ENCODE results near the gene NTRK2.

Gene NTRK2

DNA sequence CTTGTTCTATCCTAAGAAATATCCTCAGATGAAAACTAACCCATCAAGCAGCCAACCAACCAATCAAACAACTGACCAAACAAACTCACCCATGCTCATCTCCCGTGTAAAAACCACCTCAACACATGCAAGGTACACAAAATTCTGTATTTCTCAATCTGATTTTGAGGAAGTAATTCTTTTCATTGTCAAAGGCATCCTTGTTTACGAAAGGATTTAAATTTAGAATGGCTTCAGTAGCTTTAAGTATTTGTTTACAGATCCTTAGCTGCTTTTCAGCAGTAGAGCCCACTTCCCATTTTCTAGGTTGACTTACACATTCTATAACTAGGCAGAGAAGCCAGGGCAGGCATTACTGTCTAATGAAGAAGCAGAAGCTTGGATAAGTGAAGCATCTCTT lies 78.6 kb downstream of the NTRK2 start:
- Histone ChIP-seq H3K4me3 (ENCODE audit: low read depth, low read length, poor library complexity, severe bottlenecking) (no peak overlapping the region), H3K9ac (ENCODE audit: low read length) (no peak overlapping the region), H3K27me3 (ENCODE audit: insufficient read depth, low read length) (no peaks in the 10 kb centered on the region), H3K9me2 (ENCODE audit: low read depth, low read length) (no peaks in the 10 kb centered on the region), H3K36me3 (ENCODE audit: insufficient read depth, low read length) (no peaks in the 10 kb centered on the region), H4K20me1 (ENCODE audit: insufficient read depth, low read length) (no peaks in the 10 kb centered on the region), H3K4me1 (ENCODE audit: insufficient read depth, low read length, severe bottlenecking) (no peaks in the 10 kb centered on the region), H3K4me2 (ENCODE audit: low read length) (no peak overlapping the region), H3F3A (ENCODE audit: insufficient read depth, low read length) (no peaks in the 10 kb centered on the region), H2AFZ (ENCODE audit: low read length) (no peak overlapping the region), H3K27ac (ENCODE audit: low read depth, low read length, poor library complexity, severe bottlenecking) (no peak overlapping the region), H3K79me2 (ENCODE audit: insufficient read depth, low read length) (no peaks in the 10 kb centered on the region), H3K9me3 (ENCODE audit: low read length) (no peaks in the 10 kb centered on the region)
- TF ChIP-seq EZH2 (IDR thresholded peaks at IDR 0.05; ENCODE audit: borderline replicate concordance, low read length): no peak
- TF ChIP-seq, protein P1, sequence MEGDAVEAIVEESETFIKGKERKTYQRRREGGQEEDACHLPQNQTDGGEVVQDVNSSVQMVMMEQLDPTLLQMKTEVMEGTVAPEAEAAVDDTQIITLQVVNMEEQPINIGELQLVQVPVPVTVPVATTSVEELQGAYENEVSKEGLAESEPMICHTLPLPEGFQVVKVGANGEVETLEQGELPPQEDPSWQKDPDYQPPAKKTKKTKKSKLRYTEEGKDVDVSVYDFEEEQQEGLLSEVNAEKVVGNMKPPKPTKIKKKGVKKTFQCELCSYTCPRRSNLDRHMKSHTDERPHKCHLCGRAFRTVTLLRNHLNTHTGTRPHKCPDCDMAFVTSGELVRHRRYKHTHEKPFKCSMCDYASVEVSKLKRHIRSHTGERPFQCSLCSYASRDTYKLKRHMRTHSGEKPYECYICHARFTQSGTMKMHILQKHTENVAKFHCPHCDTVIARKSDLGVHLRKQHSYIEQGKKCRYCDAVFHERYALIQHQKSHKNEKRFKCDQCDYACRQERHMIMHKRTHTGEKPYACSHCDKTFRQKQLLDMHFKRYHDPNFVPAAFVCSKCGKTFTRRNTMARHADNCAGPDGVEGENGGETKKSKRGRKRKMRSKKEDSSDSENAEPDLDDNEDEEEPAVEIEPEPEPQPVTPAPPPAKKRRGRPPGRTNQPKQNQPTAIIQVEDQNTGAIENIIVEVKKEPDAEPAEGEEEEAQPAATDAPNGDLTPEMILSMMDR (IDR thresholded peaks at IDR 0.05; ENCODE audit: low read length): no peak

DNA sequence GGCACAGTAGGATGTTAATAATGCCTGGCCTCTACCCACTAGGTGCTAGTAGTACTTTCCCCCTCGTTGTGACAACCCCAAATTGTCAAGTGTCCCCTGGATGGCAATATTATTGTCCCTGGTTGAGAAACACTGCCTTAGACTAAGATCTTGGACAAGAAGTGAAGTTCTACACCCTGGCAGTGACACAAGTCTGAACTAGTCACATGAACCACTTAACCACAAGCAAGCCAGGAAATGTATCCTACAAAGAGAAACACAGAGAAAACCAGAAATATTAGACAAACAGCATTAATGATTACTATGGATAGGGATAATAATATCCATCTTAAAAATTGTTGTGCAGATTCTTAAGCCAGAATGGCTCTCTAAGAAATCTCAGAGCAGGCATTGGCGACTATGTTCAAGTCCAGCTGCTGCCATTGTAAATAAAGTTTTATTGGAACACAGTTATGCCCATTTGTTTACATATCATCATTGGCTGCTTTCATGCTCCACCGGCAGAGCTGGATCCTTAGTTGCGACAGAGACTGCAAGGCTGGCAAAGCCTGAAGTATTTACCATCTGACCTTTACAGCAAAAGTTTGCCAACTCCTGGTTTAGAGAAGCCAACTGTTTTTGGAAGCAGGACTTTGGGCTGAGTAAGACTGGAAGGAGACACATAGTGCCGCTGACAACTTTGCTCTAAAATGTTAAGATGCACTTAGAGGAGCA lies 80.8 kb downstream of the NTRK2 start:
- TF ChIP-seq, protein P1 (IDR thresholded peaks at IDR 0.05; ENCODE audit: low read length): no peak
- no peak for TF ChIP-seq EZH2 (IDR thresholded peaks at IDR 0.05; ENCODE audit: borderline replicate concordance, low read length)
- no peak overlapping the region for H2AFZ ChIP-seq (ENCODE audit: low read length)
- no peaks in the 10 kb centered on the region for H3K4me1 ChIP-seq (ENCODE audit: insufficient read depth, low read length, severe bottlenecking)
- H3K4me2 ChIP-seq (ENCODE audit: low read length): no peak overlapping the region
- no peaks in the 10 kb centered on the region for H3K79me2 ChIP-seq (ENCODE audit: insufficient read depth, low read length)
- no peaks in the 10 kb centered on the region for H3K27me3 ChIP-seq (ENCODE audit: insufficient read depth, low read length)
- no peaks in the 10 kb centered on the region for H4K20me1 ChIP-seq (ENCODE audit: insufficient read depth, low read length)
- no peak overlapping the region for H3K27ac ChIP-seq (ENCODE audit: low read depth, low read length, poor library complexity, severe bottlenecking)
- H3K9ac ChIP-seq (ENCODE audit: low read length): no peak overlapping the region
- H3K9me2 ChIP-seq (ENCODE audit: low read depth, low read length): no peaks in the 10 kb centered on the region
- H3K4me3 ChIP-seq (ENCODE audit: low read depth, low read length, poor library complexity, severe bottlenecking): no peak overlapping the region
- no peaks in the 10 kb centered on the region for H3K9me3 ChIP-seq (ENCODE audit: low read length)
- no peaks in the 10 kb centered on the region for H3K36me3 ChIP-seq (ENCODE audit: insufficient read depth, low read length)
- no peaks in the 10 kb centered on the region for H3F3A ChIP-seq (ENCODE audit: insufficient read depth, low read length)

DNA sequence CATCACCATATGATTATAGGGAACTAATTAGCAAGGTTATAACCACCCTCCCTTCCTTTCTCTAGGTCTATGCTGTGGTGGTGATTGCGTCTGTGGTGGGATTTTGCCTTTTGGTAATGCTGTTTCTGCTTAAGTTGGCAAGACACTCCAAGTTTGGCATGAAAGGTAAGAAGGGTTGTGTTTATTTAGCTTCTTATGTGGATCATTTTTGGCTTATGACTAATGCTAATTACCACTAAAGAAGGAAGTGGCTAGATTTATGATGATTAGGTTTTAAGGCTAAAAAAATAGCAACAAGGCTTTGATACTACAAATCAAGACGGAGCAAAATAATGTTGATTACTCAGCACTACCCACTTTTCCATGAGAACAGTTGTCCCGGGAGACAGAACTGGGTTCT lies 82.4 kb downstream of the NTRK2 start:
- Histone ChIP-seq H3K9me2 (ENCODE audit: low read depth, low read length) (no peaks in the 10 kb centered on the region), H3F3A (ENCODE audit: insufficient read depth, low read length) (no peaks in the 10 kb centered on the region), H3K36me3 (ENCODE audit: insufficient read depth, low read length) (no peaks in the 10 kb centered on the region), H3K9ac (ENCODE audit: low read length) (no peak overlapping the region), H3K4me3 (ENCODE audit: low read depth, low read length, poor library complexity, severe bottlenecking) (no peak overlapping the region), H3K4me2 (ENCODE audit: low read length) (no peak overlapping the region), H3K27me3 (ENCODE audit: insufficient read depth, low read length) (no peaks in the 10 kb centered on the region), H3K27ac (ENCODE audit: low read depth, low read length, poor library complexity, severe bottlenecking) (no peak overlapping the region), H4K20me1 (ENCODE audit: insufficient read depth, low read length) (no peaks in the 10 kb centered on the region), H3K4me1 (ENCODE audit: insufficient read depth, low read length, severe bottlenecking) (no peaks in the 10 kb centered on the region), H3K79me2 (ENCODE audit: insufficient read depth, low read length) (no peaks in the 10 kb centered on the region), H2AFZ (ENCODE audit: low read length) (no peak overlapping the region), H3K9me3 (ENCODE audit: low read length) (no peaks in the 10 kb centered on the region)
- TF ChIP-seq, protein P1 (IDR thresholded peaks at IDR 0.05; ENCODE audit: low read length): no peak
- TF ChIP-seq EZH2 (IDR thresholded peaks at IDR 0.05; ENCODE audit: borderline replicate concordance, low read length): no peak
